MV-4-11 (cell line): Measurements from ENCODE around the gene OR5K2.

Source experiments
- DNase-seq: peaks from one replicate; lab custom pipeline; 2025; lab: John Stamatoyannopoulos, UW

OR5K2 gene

DNA sequence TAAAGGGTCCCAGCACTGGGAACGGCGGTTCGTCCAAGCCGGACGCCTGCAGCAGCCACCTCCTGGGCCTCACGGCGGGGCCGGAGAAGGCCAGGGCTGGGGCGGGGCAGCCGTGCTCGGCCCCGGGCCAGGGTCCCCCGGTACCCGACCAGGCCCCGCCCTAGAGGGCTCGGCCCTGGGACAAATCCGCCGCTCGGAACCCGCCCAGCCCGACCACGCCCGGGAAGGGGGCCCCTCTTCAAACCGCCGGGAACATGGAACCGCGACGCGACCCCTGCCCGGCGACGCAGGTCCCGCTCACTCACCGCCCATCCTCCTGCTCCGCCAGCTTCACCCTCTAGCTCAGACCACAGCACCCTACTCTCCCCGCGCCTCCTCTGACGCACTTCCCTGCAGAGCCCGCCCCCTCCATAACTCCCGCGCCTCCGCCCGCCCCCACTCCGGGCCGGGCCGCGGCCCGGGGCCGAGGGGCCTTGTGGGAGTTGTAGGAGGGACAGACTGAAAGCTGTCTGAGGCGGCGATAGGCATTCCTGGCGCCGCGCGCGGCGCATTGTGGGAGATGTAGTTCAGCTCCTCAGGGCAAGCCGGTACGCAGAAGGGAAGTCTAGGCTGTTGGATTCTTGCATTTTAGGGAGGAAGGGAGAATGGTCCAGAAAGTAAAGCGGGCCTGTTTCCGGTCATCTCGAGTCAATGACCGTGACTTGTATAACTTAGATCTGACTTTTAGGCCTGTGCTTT lies 25.2 kb downstream of the OR5K2 start, which contains the start of gene CLDND1:
Gene CLDND1, minus strand, starts transcription at position 359 of the 738 bp plus-strand sequence. CDS start 1,478 bp downstream, outside the sequence.
- DNase-seq: peak; percentile 96

DNA sequence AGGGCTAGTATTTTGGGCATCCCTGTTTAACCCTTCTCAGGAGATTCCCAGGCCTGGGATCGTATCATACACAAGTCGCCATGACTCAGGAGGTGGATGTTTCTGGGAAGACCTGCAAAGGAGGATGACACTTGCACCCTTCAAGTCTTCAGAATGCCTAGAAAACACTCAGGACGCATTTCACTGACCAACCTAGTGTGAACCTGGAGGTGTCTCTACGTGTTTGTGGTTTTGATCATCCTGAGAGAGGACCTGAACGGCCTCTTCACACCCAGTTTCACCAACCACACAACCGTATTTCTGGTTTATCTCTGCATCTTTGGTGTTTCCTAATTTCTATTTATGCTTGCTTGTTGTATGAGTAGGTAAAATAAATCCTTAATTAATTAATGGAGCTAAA lies 28.0 kb downstream of the OR5K2 start:
- no peak for DNase-seq

DNA sequence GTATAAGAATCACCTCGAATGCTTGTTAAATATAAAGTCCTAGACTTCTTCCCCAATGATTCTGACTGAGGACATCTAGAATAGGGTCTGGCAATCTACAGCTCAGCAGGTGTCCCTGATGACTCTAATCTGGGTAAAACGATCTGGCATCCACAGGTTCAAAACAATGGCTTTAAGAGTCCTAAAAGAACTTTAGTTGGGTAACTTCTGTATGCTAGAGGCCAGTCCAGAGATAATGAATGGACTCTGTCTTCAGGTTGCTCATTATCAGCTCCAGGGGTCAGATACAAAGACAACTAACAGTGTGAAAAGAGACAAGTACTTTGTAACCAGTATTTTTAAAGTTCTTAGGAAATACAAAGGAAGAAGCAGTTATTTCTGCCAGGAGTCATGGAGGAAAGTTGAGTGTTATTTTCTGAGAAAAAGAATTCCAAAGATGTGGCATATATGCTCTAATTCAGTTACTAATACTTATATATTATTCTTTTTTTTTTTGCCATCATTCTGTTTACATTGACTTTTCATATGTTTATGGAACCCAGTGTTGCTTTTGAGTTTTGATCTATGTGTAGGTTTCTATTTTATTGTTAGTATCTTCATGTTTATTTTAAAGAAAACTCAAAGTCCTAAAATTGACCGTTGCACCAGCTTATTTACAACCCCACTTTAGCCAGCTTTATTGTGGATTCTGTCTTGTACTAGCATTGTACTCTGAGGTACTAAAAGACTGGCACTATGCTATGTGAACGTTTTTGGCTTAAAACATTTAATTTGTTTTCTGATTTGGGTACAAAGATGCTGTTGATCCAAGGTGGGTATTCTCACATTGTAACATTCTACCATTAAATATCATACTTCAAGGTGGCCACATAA lies 31.2 kb downstream of the OR5K2 start:
- no peak for DNase-seq

DNA sequence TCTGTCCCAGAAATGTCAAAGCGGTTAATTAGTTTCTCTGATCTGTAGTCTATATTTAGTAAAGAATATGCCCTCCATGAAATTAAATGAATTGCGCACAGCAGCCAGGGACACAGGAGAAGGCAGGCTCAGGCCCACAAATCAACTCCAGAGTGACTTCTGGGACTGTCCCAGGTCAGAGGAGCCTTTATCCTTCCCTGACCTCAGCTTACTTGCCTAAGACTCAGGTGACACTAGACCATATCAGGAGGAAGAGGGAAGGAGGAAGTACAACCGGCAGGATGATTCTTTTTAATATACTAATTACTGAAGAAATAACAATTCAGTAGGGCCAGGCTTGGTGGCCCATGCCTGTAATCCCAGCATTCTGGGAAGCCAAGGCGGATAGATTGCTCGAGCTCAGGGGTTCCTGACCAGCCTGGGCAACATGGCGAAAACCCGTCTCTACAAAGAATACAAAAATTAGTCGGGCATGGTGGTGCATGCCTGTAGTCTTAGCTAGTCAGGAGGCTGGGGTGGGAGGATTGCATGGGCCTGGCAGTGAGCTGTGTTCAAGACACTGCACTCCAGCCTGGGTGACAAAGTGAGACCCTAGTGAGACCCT lies 32.5 kb downstream of the OR5K2 start:
- DNase-seq: no peak

DNA sequence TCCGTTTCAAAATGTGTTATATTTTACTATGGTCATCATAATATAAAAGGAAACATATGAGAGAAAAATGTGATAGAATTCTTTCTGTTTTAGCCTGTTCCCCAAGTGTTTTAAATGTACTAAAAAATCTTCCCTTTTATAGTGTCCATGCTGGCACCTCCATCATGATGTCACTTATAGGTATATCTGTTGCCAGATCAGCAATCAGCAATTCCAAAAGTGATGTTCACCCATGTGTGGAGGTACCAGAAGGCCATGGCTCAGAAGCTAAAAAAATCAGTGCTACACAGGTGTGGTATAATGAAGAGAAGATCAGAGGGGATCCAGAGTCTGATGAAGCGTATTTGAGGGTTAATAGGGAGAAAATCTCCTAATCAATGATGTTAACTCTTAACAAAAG lies 33.2 kb downstream of the OR5K2 start:
- DNase-seq: no peak

DNA sequence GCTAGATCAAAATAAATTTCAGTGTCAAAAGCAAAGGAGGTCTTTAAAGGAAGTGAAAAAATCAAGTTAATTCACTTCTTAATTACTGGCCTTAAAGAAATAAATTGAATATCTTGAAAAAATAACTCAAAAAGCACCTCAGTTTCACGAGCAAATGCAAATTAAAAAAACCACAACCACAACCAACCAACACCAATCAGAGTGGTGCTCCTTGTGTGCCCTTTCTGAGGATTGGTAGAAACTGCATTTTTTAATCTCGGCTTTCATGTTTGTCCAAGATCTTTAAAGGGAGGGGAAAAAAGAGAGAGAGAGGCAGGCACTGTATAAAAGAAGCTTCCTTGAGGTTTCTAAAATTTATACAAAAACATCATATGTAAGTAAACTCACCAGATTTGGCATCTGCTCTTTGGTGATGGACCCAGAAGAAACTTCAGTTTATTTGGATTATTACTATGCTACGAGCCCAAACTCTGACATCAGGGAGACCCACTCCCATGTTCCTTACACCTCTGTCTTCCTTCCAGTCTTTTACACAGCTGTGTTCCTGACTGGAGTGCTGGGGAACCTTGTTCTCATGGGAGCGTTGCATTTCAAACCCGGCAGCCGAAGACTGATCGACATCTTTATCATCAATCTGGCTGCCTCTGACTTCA lies 34.3 kb downstream of the OR5K2 start, which contains the start of gene GPR15:
Gene GPR15, plus strand, starts transcription at position 357 of the 653 bp plus-strand sequence. Its CDS starts 56 bp downstream, at position 413.
- no peak for DNase-seq

DNA sequence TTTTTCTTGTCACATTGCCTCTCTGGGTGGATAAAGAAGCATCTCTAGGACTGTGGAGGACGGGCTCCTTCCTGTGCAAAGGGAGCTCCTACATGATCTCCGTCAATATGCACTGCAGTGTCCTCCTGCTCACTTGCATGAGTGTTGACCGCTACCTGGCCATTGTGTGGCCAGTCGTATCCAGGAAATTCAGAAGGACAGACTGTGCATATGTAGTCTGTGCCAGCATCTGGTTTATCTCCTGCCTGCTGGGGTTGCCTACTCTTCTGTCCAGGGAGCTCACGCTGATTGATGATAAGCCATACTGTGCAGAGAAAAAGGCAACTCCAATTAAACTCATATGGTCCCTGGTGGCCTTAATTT lies 34.8 kb downstream of the OR5K2 start:
- DNase-seq: no peak

DNA sequence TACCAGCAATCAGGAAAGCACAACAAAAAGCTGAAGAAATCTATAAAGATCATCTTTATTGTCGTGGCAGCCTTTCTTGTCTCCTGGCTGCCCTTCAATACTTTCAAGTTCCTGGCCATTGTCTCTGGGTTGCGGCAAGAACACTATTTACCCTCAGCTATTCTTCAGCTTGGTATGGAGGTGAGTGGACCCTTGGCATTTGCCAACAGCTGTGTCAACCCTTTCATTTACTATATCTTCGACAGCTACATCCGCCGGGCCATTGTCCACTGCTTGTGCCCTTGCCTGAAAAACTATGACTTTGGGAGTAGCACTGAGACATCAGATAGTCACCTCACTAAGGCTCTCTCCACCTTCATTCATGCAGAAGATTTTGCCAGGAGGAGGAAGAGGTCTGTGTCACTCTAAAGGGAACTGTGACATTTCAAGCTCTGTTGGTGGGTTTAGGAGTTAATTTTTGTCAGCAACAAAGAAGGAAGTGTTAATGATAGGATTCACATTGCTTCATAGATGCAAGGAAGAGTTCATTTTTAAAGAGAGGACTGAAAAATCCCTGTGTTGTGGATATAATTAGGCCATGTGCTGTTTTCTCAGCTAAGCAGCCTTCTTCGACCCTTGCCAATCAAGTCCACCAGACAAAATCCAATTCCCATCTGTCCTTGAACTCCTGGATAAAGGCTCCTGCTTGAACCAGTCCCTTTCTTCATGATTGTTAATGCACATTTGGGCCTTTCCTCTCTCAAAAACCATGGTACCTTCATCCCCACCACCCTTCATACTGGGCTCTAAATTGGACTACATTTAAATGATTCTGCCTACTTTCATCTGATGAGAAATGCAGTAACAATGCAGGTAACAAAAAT lies 35.5 kb downstream of the OR5K2 start:
- DNase-seq: peak; percentile 44

DNA sequence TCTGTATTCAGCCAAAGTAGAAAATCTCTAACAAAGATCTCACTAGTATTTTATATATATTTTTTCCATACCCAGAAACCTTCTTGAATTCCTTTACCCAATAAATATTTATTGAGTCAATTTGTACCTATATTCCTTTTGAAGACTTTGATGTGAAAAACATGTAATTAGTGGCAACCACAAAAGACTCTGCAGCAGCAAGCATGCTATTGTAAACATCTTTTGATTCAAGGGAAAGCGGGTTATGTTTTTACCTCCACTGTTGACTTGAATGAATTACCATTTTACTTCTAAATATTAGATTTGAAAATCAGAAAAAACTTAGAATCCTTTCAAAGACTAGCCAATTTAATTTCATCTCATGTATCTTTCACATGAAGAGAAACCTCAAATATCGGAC lies 36.7 kb downstream of the OR5K2 start:
- DNase-seq: no peak

DNA sequence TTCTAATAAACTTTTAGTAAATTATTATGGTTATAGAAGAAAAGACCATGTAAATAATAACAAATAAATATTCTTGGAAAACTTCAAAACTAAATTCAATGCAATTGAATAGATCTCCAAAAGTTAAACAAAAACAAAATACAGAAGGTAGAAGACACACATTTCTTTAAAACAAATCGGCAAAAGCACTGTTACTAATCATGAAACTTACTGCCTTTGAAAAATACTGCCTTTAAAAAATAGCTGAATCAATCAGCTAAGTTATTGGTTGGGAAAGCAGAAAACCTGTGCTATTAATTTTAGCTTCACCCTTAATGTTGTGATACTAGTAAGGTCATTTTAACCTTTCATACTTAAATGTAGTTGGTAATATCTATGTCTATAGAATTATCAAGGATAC lies 37.3 kb downstream of the OR5K2 start:
- DNase-seq: no peak

DNA sequence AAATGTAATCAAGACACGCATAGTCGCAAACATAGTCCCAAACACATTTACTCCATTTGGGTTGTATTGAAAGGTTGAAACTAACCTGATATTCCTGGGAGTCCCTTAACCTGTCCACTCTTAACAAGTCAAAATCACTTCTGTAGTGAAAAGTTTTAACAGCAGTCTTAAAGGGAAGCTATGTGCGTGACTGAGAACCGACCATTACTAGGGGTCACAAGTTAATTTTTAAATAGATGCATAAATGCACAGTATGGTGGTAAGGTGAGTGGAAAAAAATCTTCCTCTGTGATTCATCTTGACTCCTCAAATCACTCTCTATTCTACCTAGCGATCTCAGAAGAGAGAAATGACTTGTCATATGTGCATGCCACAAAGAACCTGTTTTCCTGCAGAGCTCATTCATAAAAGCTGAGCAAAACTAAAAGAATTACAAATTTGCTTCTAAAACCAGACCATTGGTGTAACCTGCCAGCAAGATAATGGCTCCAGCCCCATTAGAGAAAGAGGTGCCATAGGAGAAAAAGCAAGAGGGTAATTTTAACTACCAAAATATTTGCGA lies 39.1 kb downstream of the OR5K2 start:
- DNase-seq: no peak

DNA sequence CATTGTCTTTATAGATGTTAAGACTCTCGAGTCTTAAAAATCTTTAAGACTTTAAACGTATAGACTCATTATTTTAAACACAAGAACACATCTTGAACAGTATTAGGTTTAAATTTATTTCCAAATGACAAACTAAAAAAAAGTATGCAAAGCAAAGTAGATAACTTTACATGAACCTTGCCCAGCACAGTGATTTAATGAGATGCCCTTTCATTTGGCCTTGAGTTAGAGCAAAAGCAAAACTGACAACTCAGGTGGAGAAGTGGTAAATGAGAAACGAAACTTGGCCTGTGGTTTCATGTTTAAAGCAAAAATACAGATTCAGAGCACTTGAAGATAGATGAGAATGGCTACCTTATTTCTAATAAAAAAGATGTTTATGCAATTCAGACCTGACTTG lies 42.9 kb downstream of the OR5K2 start:
- DNase-seq: peak; percentile 44

DNA sequence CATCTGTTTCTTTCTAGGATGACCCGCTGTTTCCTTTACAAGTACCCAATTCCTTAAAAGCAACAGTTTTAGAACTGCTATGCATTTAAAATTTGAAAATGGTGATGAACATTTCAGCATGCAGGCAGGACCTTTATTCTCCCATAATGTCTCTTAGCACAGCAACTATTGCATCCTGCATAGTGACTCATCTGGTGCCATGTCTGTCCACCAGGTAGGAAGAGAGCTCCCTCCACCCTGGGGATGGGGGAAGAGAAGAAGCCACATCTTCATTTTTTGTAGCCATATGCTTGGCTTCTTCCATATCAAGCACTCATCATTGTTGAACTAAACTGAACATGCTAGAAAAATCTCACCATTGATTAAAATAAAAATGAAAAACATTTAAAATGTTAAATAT lies 44.2 kb downstream of the OR5K2 start:
- no peak for DNase-seq

DNA sequence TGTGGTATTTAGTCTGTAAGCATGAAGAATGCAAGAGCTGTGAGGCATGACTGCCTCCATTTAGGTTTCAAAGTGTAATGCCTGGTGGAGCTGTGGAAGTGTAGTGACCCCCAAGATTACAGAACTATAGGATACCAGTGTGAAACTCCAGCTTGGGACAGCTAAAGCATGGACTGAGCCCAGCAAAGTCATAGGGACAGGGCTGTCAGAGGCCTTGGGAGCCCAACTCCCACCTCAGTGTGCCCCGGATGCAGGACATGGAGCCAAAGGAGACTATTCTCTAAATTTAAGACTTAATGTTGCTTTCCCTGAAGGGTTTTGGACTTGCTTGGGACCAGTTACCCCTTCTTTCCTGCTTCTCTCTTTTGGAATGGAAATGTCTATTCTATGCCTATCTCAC lies 45.1 kb downstream of the OR5K2 start:
- no peak for DNase-seq

DNA sequence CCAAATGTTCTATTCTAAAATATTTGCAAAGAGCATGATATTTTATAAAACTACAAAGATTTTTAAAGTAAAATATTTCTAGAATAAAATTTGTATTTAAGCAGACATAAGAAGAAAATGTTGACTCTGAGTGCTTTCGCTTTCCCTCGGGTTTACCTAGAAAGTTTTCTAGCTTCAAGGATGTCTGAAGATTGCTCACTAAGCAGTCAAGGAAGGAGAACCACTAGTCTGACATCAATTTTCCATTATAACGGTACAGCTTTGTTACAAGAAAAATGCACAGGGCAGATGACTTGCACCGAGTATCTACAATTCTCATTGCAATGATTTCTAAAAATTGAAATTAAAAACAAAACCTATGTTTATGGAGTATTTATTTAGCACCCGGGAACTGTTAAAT lies 48.5 kb downstream of the OR5K2 start:
- DNase-seq: no peak
